Liver (tissue), 9 donors: Measurements from ENCODE around the gene PDXDC1. TPM values are rescaled to one million over a fixed set of nuclear protein-coding genes. Genes with fewer than 3 reads are reported as not detected.

Experiments
- DNase-seq: peaks from one replicate; pipeline ENCODE4 v3.0.0-alpha.2; 2017; ENCODE audit warnings: low spot score
- H3K27ac ChIP-seq, 2 donors: one replicate each; pipeline ENCODE4 v1.7.0; 2013; ENCODE audit warnings: inconsistent platforms in 2 of 2, low read length in 2 of 2, control low read depth in 1 of 2, low read depth in 1 of 2, mild to moderate bottlenecking in 1 of 2
- H3K27me3 ChIP-seq, 4 donors: one replicate each; pipeline versions ENCODE4 v1.6.1 to v1.7.0; 2013; ENCODE audit warnings: low read length in 3 of 4, inconsistent platforms in 1 of 4, mild to moderate bottlenecking in 1 of 4, moderate library complexity in 1 of 4; ENCODE audit not compliant: control insufficient read depth in 4 of 4, insufficient read depth in 4 of 4
- H3K36me3 ChIP-seq, 4 donors: one replicate each; pipeline versions ENCODE4 v1.6.1 to v1.7.0; 2013; ENCODE audit warnings: low read length in 3 of 4, mild to moderate bottlenecking in 3 of 4, low read depth in 1 of 4, moderate library complexity in 1 of 4; ENCODE audit not compliant: control insufficient read depth in 4 of 4, insufficient read depth in 3 of 4
- H3K4me1 ChIP-seq, 4 donors: one replicate each; pipeline versions ENCODE4 v1.6.1 to v1.7.0; 2013; ENCODE audit warnings: low read length in 3 of 4, mild to moderate bottlenecking in 3 of 4, moderate library complexity in 1 of 4; ENCODE audit not compliant: control insufficient read depth in 4 of 4, insufficient read depth in 4 of 4
- H3K4me3 ChIP-seq, 3 donors: one replicate each; pipeline versions ENCODE4 v1.6.1 to v1.7.0; 2013; ENCODE audit warnings: low read length in 3 of 3, control low read depth in 1 of 3, low read depth in 1 of 3, mild to moderate bottlenecking in 1 of 3
- H3K9ac ChIP-seq, 2 donors: one replicate each; pipeline ENCODE4 v1.7.0; 2013; ENCODE audit warnings: low read length in 2 of 2, mild to moderate bottlenecking in 2 of 2, moderate library complexity in 2 of 2, control low read depth in 1 of 2, low read depth in 1 of 2
- H3K9me3 ChIP-seq, 4 donors: one replicate each; pipeline versions ENCODE4 v1.6.1 to v1.7.0; 2013; ENCODE audit warnings: low read length in 3 of 4; ENCODE audit not compliant: control insufficient read depth in 4 of 4
- EGR1 ChIP-seq, 2 donors: IDR thresholded peaks; 2 replicates each; pipeline ENCODE4 v1.6.1; 2016 to 2018; ENCODE audit warnings: antibody characterized with exemption in 2 of 2, low read depth in 2 of 2
- FOXA1 ChIP-seq: IDR thresholded peaks from 2 replicates; pipeline ENCODE4 v1.6.1; 2016; ENCODE audit warnings: antibody characterized with exemption
- GABPA ChIP-seq, 2 donors: IDR thresholded peaks in 1 of 2; conservative IDR thresholded peaks in 1 of 2; 2 replicates each; pipeline ENCODE4 v1.6.1; 2016; ENCODE audit warnings: antibody characterized with exemption in 2 of 2, mild to moderate bottlenecking in 1 of 2, moderate library complexity in 1 of 2
- HNF4A ChIP-seq, 2 donors: conservative IDR thresholded peaks; 2 replicates each; pipeline ENCODE4 v1.6.1; 2016; ENCODE audit warnings: antibody characterized with exemption in 2 of 2, mild to moderate bottlenecking in 2 of 2
- HNF4G ChIP-seq: IDR thresholded peaks from 2 replicates; pipeline ENCODE4 v1.6.1; 2016; ENCODE audit warnings: antibody characterized with exemption
- NR2F2 ChIP-seq: IDR thresholded peaks from 2 replicates; pipeline ENCODE4 v1.6.1; 2016; ENCODE audit warnings: antibody characterized with exemption
- RXRA ChIP-seq, 2 donors: IDR thresholded peaks; 2 replicates each; pipeline ENCODE4 v1.6.1; 2017 to 2018; ENCODE audit warnings: antibody characterized with exemption in 2 of 2, mild to moderate bottlenecking in 1 of 2
- SP1 ChIP-seq: IDR thresholded peaks from 2 replicates; pipeline ENCODE4 v1.6.1; 2018; ENCODE audit warnings: antibody characterized with exemption, mild to moderate bottlenecking
- TAF1 ChIP-seq: conservative IDR thresholded peaks from 2 replicates; pipeline ENCODE4 v1.6.1; 2016; ENCODE audit warnings: antibody characterized with exemption, mild to moderate bottlenecking
- YY1 ChIP-seq: IDR thresholded peaks from 2 replicates; pipeline ENCODE4 v1.6.1; 2016; ENCODE audit warnings: antibody characterized with exemption, mild to moderate bottlenecking
- WGBS: extraction: QIAGEN DNeasy Blood & Tissue Kit; methylation state at CpG from one replicate; pipeline ENCODE4 v1.1.7; 2013; 5-methylcytosine and 5-hydroxymethylcytosine counted together
- polyA plus RNA-seq, 2 donors: library from polyadenylated mRNA; stranded (reverse) in 1 of 2; unstranded in 1 of 2; fragments of 200-250 nt in 1 of 2; fragments of >200 nt in 1 of 2; fragmentation: Nextera tagmentation in 1 of 2; extraction: Ambion mirVana in 1 of 2; gene quantifications; one replicate each; pipeline versions ENCODE4 v1.2.1 to v1.2.3, GENCODE V29; 2013 to 2015
- total RNA-seq, 2 donors: library from RNA; depleted of rRNA; stranded (reverse); fragments of >200 nt; gene quantifications; one replicate each; pipeline ENCODE4 v1.2.3, GENCODE V29; 2014
- TF ChIP-seq, protein P1 (sequence below): IDR thresholded peaks from 2 replicates; pipeline ENCODE4 v1.6.1; 2016; ENCODE audit warnings: antibody characterized with exemption
- TF ChIP-seq, protein P2 (sequence below): IDR thresholded peaks from 2 replicates; pipeline ENCODE4 v1.6.1; 2016; ENCODE audit warnings: antibody characterized with exemption, mild to moderate bottlenecking
- TF ChIP-seq, protein P3 (sequence below): IDR thresholded peaks from 2 replicates; pipeline ENCODE4 v1.6.1; 2016; ENCODE audit warnings: antibody characterized with exemption
- TF ChIP-seq, protein P4 (sequence below): fragments of 150-350 bp; IDR thresholded peaks from 2 replicates; pipeline ENCODE4 v1.5.1; 2017; ENCODE audit warnings: improper control_type of control experiment, low read depth, low read length; ENCODE audit not compliant: missing input control
- donor health status: healthy.
- donor health status: healthy.
- donor health status: healthy.
- donor health status: healthy.
- donor health status: healthy.

Gene PDXDC1
- total and polyA plus RNA-seq, 4 donors, result 44.7 to 165 (median 58.0) TPM

DNA sequence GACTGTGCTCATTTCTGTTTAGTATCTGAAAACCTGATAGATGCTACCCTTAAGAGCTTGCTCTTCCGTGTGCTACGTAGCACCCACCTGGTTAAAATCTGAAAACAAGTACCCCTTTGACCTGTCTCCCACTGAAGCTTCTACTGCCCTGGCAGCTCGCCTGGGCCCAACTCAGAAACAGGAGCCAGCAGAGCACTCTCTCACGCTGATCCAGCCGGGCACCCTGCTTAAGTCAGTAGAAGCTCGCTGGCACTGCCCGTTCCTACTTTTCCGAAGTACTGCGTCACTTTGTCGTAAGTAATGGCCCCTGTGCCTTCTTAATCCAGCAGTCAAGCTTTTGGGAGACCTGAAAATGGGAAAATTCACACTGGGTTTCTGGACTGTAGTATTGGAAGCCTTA lies 62.2 kb downstream of the PDXDC1 start:
- H3K4me3 ChIP-seq, result no peak overlapping the region
- peaks cover 0 to 22% (median 15%) of the 10 kb centered on the region in 4 donors for H3K4me1 ChIP-seq
- no peak for DNase-seq
- no peak overlapping the region for H3K27ac ChIP-seq
- WGBS, result 93% methylated on average over 10 of the region's 10 CpGs
- no peaks in the 10 kb centered on the region for H3K27me3 ChIP-seq
- peaks cover 25 to 72% (median 69%) of the 10 kb centered on the region in 4 donors for H3K36me3 ChIP-seq
- H3K9ac ChIP-seq, result no peak overlapping the region
- no peaks in the 10 kb centered on the region for H3K9me3 ChIP-seq
- TF ChIP-seq, protein P1, sequence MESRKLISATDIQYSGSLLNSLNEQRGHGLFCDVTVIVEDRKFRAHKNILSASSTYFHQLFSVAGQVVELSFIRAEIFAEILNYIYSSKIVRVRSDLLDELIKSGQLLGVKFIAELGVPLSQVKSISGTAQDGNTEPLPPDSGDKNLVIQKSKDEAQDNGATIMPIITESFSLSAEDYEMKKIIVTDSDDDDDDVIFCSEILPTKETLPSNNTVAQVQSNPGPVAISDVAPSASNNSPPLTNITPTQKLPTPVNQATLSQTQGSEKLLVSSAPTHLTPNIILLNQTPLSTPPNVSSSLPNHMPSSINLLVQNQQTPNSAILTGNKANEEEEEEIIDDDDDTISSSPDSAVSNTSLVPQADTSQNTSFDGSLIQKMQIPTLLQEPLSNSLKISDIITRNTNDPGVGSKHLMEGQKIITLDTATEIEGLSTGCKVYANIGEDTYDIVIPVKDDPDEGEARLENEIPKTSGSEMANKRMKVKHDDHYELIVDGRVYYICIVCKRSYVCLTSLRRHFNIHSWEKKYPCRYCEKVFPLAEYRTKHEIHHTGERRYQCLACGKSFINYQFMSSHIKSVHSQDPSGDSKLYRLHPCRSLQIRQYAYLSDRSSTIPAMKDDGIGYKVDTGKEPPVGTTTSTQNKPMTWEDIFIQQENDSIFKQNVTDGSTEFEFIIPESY, result no peak
- TF ChIP-seq, protein P2, sequence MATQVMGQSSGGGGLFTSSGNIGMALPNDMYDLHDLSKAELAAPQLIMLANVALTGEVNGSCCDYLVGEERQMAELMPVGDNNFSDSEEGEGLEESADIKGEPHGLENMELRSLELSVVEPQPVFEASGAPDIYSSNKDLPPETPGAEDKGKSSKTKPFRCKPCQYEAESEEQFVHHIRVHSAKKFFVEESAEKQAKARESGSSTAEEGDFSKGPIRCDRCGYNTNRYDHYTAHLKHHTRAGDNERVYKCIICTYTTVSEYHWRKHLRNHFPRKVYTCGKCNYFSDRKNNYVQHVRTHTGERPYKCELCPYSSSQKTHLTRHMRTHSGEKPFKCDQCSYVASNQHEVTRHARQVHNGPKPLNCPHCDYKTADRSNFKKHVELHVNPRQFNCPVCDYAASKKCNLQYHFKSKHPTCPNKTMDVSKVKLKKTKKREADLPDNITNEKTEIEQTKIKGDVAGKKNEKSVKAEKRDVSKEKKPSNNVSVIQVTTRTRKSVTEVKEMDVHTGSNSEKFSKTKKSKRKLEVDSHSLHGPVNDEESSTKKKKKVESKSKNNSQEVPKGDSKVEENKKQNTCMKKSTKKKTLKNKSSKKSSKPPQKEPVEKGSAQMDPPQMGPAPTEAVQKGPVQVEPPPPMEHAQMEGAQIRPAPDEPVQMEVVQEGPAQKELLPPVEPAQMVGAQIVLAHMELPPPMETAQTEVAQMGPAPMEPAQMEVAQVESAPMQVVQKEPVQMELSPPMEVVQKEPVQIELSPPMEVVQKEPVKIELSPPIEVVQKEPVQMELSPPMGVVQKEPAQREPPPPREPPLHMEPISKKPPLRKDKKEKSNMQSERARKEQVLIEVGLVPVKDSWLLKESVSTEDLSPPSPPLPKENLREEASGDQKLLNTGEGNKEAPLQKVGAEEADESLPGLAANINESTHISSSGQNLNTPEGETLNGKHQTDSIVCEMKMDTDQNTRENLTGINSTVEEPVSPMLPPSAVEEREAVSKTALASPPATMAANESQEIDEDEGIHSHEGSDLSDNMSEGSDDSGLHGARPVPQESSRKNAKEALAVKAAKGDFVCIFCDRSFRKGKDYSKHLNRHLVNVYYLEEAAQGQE, result no peak
- TF ChIP-seq SP1 (no peak), HNF4A (conservative IDR thresholded peaks at IDR 0.05) (no peak), FOXA1 (no peak), GABPA (IDR thresholded peaks at IDR 0.05 in 1 of 2, conservative IDR thresholded peaks at IDR 0.05 in 1 of 2) (no peak), EGR1 (IDR thresholded peaks at IDR 0.05; ENCODE audit: low read depth in 2 of 2) (no peak), YY1 (no peak), HNF4G (no peak)
- TF ChIP-seq, protein P3, sequence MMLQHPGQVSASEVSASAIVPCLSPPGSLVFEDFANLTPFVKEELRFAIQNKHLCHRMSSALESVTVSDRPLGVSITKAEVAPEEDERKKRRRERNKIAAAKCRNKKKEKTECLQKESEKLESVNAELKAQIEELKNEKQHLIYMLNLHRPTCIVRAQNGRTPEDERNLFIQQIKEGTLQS, result no peak

DNA sequence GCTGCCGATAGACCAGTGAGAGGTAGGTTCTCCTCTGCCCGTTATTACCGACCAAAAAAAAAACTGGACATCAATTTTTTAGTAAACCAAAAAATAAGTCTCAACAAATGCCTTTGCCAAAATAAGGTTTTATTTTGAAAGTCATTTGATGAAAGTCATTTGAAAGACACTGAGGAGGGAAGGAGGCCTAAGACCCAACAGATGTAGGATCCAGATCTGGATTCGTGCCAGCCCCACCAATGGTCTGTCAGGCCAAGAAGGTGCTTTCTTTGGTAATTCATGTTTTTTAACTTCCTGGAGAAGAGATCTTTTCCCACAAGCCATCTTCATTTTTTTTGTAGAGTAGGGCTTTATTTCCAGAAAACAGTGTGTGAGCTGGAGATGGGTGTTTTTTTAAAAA lies 62.9 kb downstream of the PDXDC1 start:
- 95% methylated on average over 4 of the region's 4 CpGs for WGBS
- peaks cover 25 to 70% (median 65%) of the 10 kb centered on the region in 4 donors for H3K36me3 ChIP-seq
- no peaks in the 10 kb centered on the region for H3K9me3 ChIP-seq
- H3K27ac ChIP-seq, result no peak overlapping the region
- no peaks in the 10 kb centered on the region for H3K27me3 ChIP-seq
- DNase-seq, result peak; percentile 82
- no peak overlapping the region for H3K4me3 ChIP-seq
- TF ChIP-seq HNF4G, result no peak
- TF ChIP-seq YY1, result no peak
- TF ChIP-seq, protein P4, sequence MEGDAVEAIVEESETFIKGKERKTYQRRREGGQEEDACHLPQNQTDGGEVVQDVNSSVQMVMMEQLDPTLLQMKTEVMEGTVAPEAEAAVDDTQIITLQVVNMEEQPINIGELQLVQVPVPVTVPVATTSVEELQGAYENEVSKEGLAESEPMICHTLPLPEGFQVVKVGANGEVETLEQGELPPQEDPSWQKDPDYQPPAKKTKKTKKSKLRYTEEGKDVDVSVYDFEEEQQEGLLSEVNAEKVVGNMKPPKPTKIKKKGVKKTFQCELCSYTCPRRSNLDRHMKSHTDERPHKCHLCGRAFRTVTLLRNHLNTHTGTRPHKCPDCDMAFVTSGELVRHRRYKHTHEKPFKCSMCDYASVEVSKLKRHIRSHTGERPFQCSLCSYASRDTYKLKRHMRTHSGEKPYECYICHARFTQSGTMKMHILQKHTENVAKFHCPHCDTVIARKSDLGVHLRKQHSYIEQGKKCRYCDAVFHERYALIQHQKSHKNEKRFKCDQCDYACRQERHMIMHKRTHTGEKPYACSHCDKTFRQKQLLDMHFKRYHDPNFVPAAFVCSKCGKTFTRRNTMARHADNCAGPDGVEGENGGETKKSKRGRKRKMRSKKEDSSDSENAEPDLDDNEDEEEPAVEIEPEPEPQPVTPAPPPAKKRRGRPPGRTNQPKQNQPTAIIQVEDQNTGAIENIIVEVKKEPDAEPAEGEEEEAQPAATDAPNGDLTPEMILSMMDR, result no peak
- TF ChIP-seq NR2F2, result no peak
- TF ChIP-seq, protein P2, result no peak
- no peak for TF ChIP-seq GABPA (IDR thresholded peaks at IDR 0.05 in 1 of 2, conservative IDR thresholded peaks at IDR 0.05 in 1 of 2)
- TF ChIP-seq, protein P3, result no peak
- TF ChIP-seq, protein P1, result no peak
- TF ChIP-seq RXRA (IDR thresholded peaks at IDR 0.05), result no peak
- TF ChIP-seq FOXA1, result no peak
- TF ChIP-seq TAF1, result no peak
- no peak for TF ChIP-seq SP1
- H3K9ac ChIP-seq, result no peak overlapping the region
- peaks cover 0 to 20% (median 13%) of the 10 kb centered on the region in 4 donors for H3K4me1 ChIP-seq
